SK-N-SH (cell line): ENCODE data around the gene NRG3. TPM values are rescaled to one million over a fixed set of nuclear protein-coding genes. Genes with fewer than 3 reads are reported as not detected.

Experiments
- CTCF ChIA-PET: fragments of 300-600, 350-600 bp; formaldehyde crosslinking; extraction: SDS; loops from one replicate; lab custom pipeline; 2021; lab: Yijun Ruan, JAX
- POLR2A ChIA-PET: fragments of 350-600 bp; sonication (Branson Sonifier 250); formaldehyde crosslinking; extraction: SDS; loops from one replicate; lab custom pipeline; 2020; ENCODE audit warnings: antibody characterized with exemption, inconsistent platforms; lab: Yijun Ruan, JAX
- DNase-seq: peaks from one replicate; pipeline ENCODE4 v3.0.0; 2012
- H2AFZ ChIP-seq: fragments of 200-600 bp; sonication (generic); 2 replicates; pipeline ENCODE4 v1.8.1; 2016; ENCODE audit warnings: antibody characterized with exemption, mild to moderate bottlenecking, low read depth
- H3F3A ChIP-seq: fragments of 200-600 bp; sonication (generic); replicated peaks from 2 replicates; pipeline ENCODE3; 2016; ENCODE audit warnings: antibody characterized with exemption, mild to moderate bottlenecking; ENCODE audit not compliant: insufficient read depth
- H3K27ac ChIP-seq, 2 experiments: fragments of 200-500 bp in 1 of 2; fragments of 200-600 bp in 1 of 2; sonication (Bioruptor generic) in 1 of 2; sonication (generic), shearing (Covaris generic) in 1 of 2; 2 replicates each; pipeline versions ENCODE4 v1.5.1 to v1.6.1; 2014 to 2016; ENCODE audit warnings: low read depth in 2 of 2, inconsistent platforms in 1 of 2, low read length in 1 of 2, mild to moderate bottlenecking in 1 of 2, mixed read lengths in 1 of 2
- H3K27me3 ChIP-seq: fragments of 200-600 bp; sonication (generic), shearing (Covaris generic); 2 replicates; pipeline ENCODE4 v1.6.1; 2016; ENCODE audit warnings: mixed run types; ENCODE audit not compliant: insufficient read depth
- H3K36me3 ChIP-seq, 2 experiments: fragments of 200-500 bp in 1 of 2; fragments of 200-600 bp in 1 of 2; sonication (Bioruptor generic) in 1 of 2; sonication (generic) in 1 of 2; replicated peaks in 1 of 2; 2 replicates each; pipeline versions ENCODE3 to v1.5.1; 2014 to 2016; ENCODE audit warnings: low read length in 1 of 2, mild to moderate bottlenecking in 1 of 2; ENCODE audit not compliant: insufficient read depth in 2 of 2, control insufficient read depth in 1 of 2
- H3K4me1 ChIP-seq, 2 experiments: fragments of 200-500 bp in 1 of 2; fragments of 200-600 bp in 1 of 2; sonication (Bioruptor generic) in 1 of 2; sonication (generic), shearing (Covaris generic) in 1 of 2; 2 replicates each; pipeline versions ENCODE4 v1.5.1 to v1.6.1; 2014 to 2016; ENCODE audit warnings: low read depth in 1 of 2, low read length in 1 of 2, mixed run types in 1 of 2; ENCODE audit not compliant: insufficient read depth in 2 of 2, control insufficient read depth in 1 of 2
- H3K4me2 ChIP-seq: fragments of 200-600 bp; sonication (generic), shearing (Covaris generic); 2 replicates; pipeline ENCODE4 v1.6.1; 2017; ENCODE audit warnings: mixed run types
- H3K4me3 ChIP-seq, 2 experiments: fragments of 200-500 bp in 1 of 2; fragments of 200-600 bp in 1 of 2; sonication (Bioruptor generic) in 1 of 2; sonication (generic), shearing (Covaris generic) in 1 of 2; 2 replicates each; pipeline versions ENCODE4 v1.5.1 to v1.8.1; 2014 to 2016; ENCODE audit warnings: low read depth in 2 of 2, inconsistent platforms in 1 of 2, low read length in 1 of 2, mild to moderate bottlenecking in 1 of 2, mixed read lengths in 1 of 2, moderate library complexity in 1 of 2
- H3K79me2 ChIP-seq: fragments of 200-600 bp; sonication (generic); 2 replicates; pipeline ENCODE4 v1.8.1; 2017; ENCODE audit warnings: mild to moderate bottlenecking; ENCODE audit not compliant: insufficient read depth
- H3K9ac ChIP-seq: fragments of 200-600 bp; sonication (generic); 2 replicates; pipeline ENCODE4 v1.6.1; 2017; ENCODE audit warnings: mixed run types
- H3K9me2 ChIP-seq: fragments of 200-600 bp; sonication (generic); 2 replicates; pipeline ENCODE4 v1.6.1; 2017; ENCODE audit warnings: mixed run types
- H3K9me3 ChIP-seq: fragments of 200-600 bp; sonication (generic); 2 replicates; pipeline ENCODE4 v1.6.1; 2017; ENCODE audit warnings: mixed run types, mild to moderate bottlenecking, moderate library complexity
- H4K20me1 ChIP-seq: fragments of 200-600 bp; sonication (generic); 2 replicates; pipeline ENCODE4 v1.6.1; 2017; ENCODE audit warnings: mild to moderate bottlenecking, mixed run types; ENCODE audit not compliant: insufficient read depth
- CTCF ChIP-seq: fragments of 200-600 bp; sonication (generic); IDR thresholded peaks from 2 replicates; pipeline ENCODE4 v1.6.1; 2017; ENCODE audit warnings: antibody characterized with exemption, mild to moderate bottlenecking, moderate library complexity
- EZH2phosphoT487 ChIP-seq: fragments of 200-600 bp; sonication (generic); IDR thresholded peaks from 2 replicates; pipeline ENCODE4 v1.6.1; 2017; ENCODE audit warnings: low read depth, mixed run types, mild to moderate bottlenecking, antibody characterized with exemption, moderate library complexity, borderline replicate concordance
- FOXM1 ChIP-seq: IDR thresholded peaks from 2 replicates; pipeline ENCODE4 v1.4.0; 2012; ENCODE audit warnings: low read depth, mild to moderate bottlenecking
- IRF3 ChIP-seq: fragments of 150-350 bp; IDR thresholded peaks from 2 replicates; pipeline ENCODE4 v1.6.1; 2016; ENCODE audit warnings: mild to moderate bottlenecking, low read depth, low read length
- JUND ChIP-seq: IDR thresholded peaks from 2 replicates; pipeline ENCODE4 v1.4.0; 2012
- PBX3 ChIP-seq: IDR thresholded peaks from 2 replicates; pipeline ENCODE4; 2012
- POLR2AphosphoS5 ChIP-seq: IDR thresholded peaks from 2 replicates; pipeline ENCODE4 v1.6.1; 2012; ENCODE audit warnings: low read depth, low read length
- RCOR1 ChIP-seq: fragments of 150-350 bp; IDR thresholded peaks from 2 replicates; pipeline ENCODE4 v1.6.1; 2017; ENCODE audit warnings: antibody characterized with exemption, low read length
- TAF1 ChIP-seq: IDR thresholded peaks from 2 replicates; pipeline ENCODE4 v1.6.1; 2012; ENCODE audit warnings: low read depth, mild to moderate bottlenecking, low read length, moderate library complexity, borderline replicate concordance
- TCF12 ChIP-seq: IDR thresholded peaks from 2 replicates; pipeline ENCODE4 v1.4.0; 2012
- TEAD4 ChIP-seq: IDR thresholded peaks from 2 replicates; pipeline ENCODE4 v1.4.0; 2012; ENCODE audit warnings: mild to moderate bottlenecking, borderline replicate concordance; ENCODE audit not compliant: insufficient read depth
- USF1 ChIP-seq: IDR thresholded peaks from 2 replicates; pipeline ENCODE4 v1.4.0; 2012; ENCODE audit warnings: low read depth, borderline replicate concordance
- YY1 ChIP-seq: IDR thresholded peaks from 2 replicates; pipeline ENCODE4 v1.4.0; 2012; ENCODE audit warnings: low read depth, mild to moderate bottlenecking
- WGBS: methylation state at CpG from one replicate; pipeline ENCODE4 v1.1.6; 2017; ENCODE audit warnings: low lambda C conversion rate; 5-methylcytosine and 5-hydroxymethylcytosine counted together
- polyA plus RNA-seq, 3 experiments: library from polyadenylated mRNA; depleted of rRNA; stranded (reverse); fragments of >200 nt; gene quantifications; 2 replicates each; pipeline ENCODE4 v1.2.3, GENCODE V29; 2012
- TF ChIP-seq, protein P1 (sequence below): IDR thresholded peaks from 2 replicates; pipeline ENCODE4 v1.4.0; 2012; ENCODE audit warnings: low read depth, borderline replicate concordance
- TF ChIP-seq, protein P2 (sequence below): IDR thresholded peaks from 2 replicates; pipeline ENCODE4 v1.6.1; 2012; ENCODE audit warnings: mild to moderate bottlenecking, low read depth, low read length, moderate library complexity

The NRG3 gene
- polyA plus RNA-seq, 1 of the 3 experiments (the other 2 are of a cell fraction) = 0.03 TPM

GRCh38 chr10:82742478-82742877, 867.5 kb downstream of the NRG3 start (continued):
- TF ChIP-seq, protein P1, sequence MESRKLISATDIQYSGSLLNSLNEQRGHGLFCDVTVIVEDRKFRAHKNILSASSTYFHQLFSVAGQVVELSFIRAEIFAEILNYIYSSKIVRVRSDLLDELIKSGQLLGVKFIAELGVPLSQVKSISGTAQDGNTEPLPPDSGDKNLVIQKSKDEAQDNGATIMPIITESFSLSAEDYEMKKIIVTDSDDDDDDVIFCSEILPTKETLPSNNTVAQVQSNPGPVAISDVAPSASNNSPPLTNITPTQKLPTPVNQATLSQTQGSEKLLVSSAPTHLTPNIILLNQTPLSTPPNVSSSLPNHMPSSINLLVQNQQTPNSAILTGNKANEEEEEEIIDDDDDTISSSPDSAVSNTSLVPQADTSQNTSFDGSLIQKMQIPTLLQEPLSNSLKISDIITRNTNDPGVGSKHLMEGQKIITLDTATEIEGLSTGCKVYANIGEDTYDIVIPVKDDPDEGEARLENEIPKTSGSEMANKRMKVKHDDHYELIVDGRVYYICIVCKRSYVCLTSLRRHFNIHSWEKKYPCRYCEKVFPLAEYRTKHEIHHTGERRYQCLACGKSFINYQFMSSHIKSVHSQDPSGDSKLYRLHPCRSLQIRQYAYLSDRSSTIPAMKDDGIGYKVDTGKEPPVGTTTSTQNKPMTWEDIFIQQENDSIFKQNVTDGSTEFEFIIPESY = no peak

GRCh38 chr10:82742898-82743297, 867.9 kb downstream of the NRG3 start:
- H3K79me2 ChIP-seq = no peaks in the 10 kb centered on the region
- peak overlapping the region; percentile 24; the same call in 1 of the 2 replicates for H2AFZ ChIP-seq
- H3K9me2 ChIP-seq = no peaks in the 10 kb centered on the region
- H3K4me2 ChIP-seq = peak overlapping the region; percentile 22; the same call in 1 of the 2 replicates
- H3K27ac ChIP-seq = peak overlapping the region in 1 of 2 experiments; percentile 57; a peak in 3 of 4 replicates
- H3K27me3 ChIP-seq = no peaks in the 10 kb centered on the region
- ChIA-PET CTCF (interaction anchor here (1.5 kb wide), 1 partner anchor 9 kb away, joined by 4 read pairs; no protein-coding TSS in a partner anchor), POLR2A (no interaction called here)
- H3K4me3 ChIP-seq = no peak overlapping the region
- no peaks in the 10 kb centered on the region for H3K9me3 ChIP-seq
- peaks cover 10% of the 10 kb centered on the region for H3F3A ChIP-seq
- TF ChIP-seq POLR2AphosphoS5 (no peak), TAF1 (no peak)
- TF ChIP-seq, protein P2, sequence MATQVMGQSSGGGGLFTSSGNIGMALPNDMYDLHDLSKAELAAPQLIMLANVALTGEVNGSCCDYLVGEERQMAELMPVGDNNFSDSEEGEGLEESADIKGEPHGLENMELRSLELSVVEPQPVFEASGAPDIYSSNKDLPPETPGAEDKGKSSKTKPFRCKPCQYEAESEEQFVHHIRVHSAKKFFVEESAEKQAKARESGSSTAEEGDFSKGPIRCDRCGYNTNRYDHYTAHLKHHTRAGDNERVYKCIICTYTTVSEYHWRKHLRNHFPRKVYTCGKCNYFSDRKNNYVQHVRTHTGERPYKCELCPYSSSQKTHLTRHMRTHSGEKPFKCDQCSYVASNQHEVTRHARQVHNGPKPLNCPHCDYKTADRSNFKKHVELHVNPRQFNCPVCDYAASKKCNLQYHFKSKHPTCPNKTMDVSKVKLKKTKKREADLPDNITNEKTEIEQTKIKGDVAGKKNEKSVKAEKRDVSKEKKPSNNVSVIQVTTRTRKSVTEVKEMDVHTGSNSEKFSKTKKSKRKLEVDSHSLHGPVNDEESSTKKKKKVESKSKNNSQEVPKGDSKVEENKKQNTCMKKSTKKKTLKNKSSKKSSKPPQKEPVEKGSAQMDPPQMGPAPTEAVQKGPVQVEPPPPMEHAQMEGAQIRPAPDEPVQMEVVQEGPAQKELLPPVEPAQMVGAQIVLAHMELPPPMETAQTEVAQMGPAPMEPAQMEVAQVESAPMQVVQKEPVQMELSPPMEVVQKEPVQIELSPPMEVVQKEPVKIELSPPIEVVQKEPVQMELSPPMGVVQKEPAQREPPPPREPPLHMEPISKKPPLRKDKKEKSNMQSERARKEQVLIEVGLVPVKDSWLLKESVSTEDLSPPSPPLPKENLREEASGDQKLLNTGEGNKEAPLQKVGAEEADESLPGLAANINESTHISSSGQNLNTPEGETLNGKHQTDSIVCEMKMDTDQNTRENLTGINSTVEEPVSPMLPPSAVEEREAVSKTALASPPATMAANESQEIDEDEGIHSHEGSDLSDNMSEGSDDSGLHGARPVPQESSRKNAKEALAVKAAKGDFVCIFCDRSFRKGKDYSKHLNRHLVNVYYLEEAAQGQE = no peak
- TF ChIP-seq, all 33 proteins: peak for 0
- Histone ChIP-seq H3K9ac (no peak overlapping the region), H3K4me1 (peaks cover 0 to 16% of the 10 kb centered on the region in 2 experiments; a peak in 3 of 4 replicates), H3K36me3 (no peaks in the 10 kb centered on the region), H4K20me1 (no peaks in the 10 kb centered on the region)
- WGBS = 87% methylated on average over 7 of the region's 7 CpGs
- no peak for DNase-seq

DNA sequence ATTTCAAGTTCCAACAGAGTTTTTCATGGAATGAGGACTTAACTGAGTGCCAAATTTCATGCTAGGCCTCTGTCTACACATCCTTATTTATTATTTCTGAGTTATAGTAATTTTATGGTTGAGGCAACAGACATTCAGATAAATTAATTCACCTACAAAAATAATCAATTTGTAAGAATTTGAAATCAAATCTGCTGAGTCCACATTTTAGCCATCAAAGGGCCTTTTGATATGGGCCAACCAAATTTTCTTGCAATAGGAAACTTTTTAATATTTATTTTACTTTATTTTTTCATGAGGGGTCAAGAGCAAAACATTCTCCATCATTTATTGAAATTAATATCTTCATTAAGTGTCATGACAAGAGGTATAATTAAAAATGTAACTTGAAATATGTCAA, 875.5 kb downstream of the NRG3 start:
- POLR2A ChIA-PET = no interaction called here
- Histone ChIP-seq H3K4me1 (no peaks in the 10 kb centered on the region), H3K27me3 (no peaks in the 10 kb centered on the region), H4K20me1 (no peaks in the 10 kb centered on the region), H2AFZ (no peak overlapping the region), H3K9me3 (no peaks in the 10 kb centered on the region), H3K36me3 (no peaks in the 10 kb centered on the region), H3F3A (no peaks in the 10 kb centered on the region), H3K27ac (no peak overlapping the region), H3K9me2 (no peaks in the 10 kb centered on the region), H3K9ac (no peak overlapping the region), H3K79me2 (no peaks in the 10 kb centered on the region), H3K4me3 (no peak overlapping the region), H3K4me2 (no peak overlapping the region)
- DNase-seq = no peak
- CTCF ChIA-PET = interaction anchor here (1.7 kb wide), 1 partner anchor 9 kb away, joined by 7 read pairs; no protein-coding TSS in a partner anchor
- TF ChIP-seq YY1 = no peak
- TF ChIP-seq PBX3 = no peak
- TF ChIP-seq RCOR1 = no peak
- TF ChIP-seq CTCF = no peak
- TF ChIP-seq TEAD4 = no peak
- TF ChIP-seq TAF1 = no peak
- TF ChIP-seq FOXM1 = no peak
- no peak for TF ChIP-seq EZH2phosphoT487
- TF ChIP-seq TCF12 = no peak
- no peak for TF ChIP-seq IRF3
- TF ChIP-seq USF1 = no peak
- no peak for TF ChIP-seq JUND
